ENCODE measurements around the gene KLHL5.

DNA sequence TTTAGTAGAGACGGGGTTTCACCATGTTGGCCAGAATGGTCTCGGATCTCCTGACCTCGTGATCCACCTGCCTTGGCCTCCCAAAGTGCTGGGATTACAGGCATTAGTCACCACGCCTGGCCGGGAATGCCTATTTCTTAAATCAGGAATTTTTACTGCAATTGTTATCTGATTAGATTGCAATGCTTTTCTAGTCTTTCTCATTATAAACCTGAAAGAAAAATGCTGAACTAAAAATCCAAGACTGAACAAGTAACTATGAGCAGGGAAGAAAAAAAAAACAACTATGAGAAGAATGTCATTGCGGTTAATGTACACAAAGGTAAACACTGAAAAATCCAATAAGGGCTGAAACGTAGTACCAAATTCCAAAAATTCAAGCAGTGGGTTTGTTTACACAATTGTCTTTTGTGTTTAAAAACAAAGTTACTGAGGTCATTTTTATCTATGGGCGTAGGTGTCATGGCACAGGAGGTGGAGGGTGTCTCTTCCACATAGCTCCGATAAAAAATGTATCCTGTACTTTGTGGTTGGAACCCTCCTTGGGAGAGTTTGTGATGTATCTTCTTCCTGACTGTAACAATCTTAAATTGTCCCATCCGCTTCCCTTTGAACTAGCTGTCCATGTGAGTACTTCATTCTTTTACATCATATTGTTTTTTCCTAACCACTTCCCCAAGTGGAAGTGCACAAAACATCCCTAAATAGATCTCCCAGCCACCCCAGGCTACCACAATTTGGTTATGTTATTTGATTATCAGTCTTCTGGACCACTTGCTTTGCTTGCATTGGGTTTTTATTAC is 18.8 kb upstream of the KLHL5 start:
- TF ChIP-seq, protein P1, sequence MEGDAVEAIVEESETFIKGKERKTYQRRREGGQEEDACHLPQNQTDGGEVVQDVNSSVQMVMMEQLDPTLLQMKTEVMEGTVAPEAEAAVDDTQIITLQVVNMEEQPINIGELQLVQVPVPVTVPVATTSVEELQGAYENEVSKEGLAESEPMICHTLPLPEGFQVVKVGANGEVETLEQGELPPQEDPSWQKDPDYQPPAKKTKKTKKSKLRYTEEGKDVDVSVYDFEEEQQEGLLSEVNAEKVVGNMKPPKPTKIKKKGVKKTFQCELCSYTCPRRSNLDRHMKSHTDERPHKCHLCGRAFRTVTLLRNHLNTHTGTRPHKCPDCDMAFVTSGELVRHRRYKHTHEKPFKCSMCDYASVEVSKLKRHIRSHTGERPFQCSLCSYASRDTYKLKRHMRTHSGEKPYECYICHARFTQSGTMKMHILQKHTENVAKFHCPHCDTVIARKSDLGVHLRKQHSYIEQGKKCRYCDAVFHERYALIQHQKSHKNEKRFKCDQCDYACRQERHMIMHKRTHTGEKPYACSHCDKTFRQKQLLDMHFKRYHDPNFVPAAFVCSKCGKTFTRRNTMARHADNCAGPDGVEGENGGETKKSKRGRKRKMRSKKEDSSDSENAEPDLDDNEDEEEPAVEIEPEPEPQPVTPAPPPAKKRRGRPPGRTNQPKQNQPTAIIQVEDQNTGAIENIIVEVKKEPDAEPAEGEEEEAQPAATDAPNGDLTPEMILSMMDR (IDR thresholded peaks at IDR 0.05): no peak
- TF ChIP-seq EZH2phosphoT487 (IDR thresholded peaks at IDR 0.05): no peak
- TF ChIP-seq EZH2 (IDR thresholded peaks at IDR 0.05): no peak

Measured in neural progenitor cell (in vitro differentiated cells).